Measurements from ENCODE around the gene COPZ1. TPM values are rescaled to one million over a fixed set of nuclear protein-coding genes. Genes with fewer than 3 reads are reported as not detected.
"Not testable (repeated sequence)": the region's sequence is repeated elsewhere in the genome, so short reads cannot be mapped to it uniquely, and the experiment has no call there.

Gene COPZ1
- total RNA-seq, 2 donors from 2014 or later, result 79.2 to 154 TPM

- Histone ChIP-seq H3K4me1 (peaks cover 3 to 67% of the 10 kb centered on the region in 2 donors), H3K27ac (peak within 1 kb of the TSS; percentile 96), H3K9me3 (no peaks in the 10 kb centered on the region), H3K4me3 (peak within 1 kb of the TSS; percentile 75 to 87), H3K36me3 (peaks cover 44% of the 10 kb centered on the region), H3K27me3 (no peaks in the 10 kb centered on the region)
- DNase-seq (ENCODE audit: low spot score), result peak; percentile 99
- TF ChIP-seq CTCF (IDR thresholded peaks at IDR 0.05), result no peak
Measured at GRCh38 chr12:54280468-54281260, 44.3 kb upstream of the COPZ1 start, which contains the start of gene HNRNPA1. HNRNPA1 (plus strand) TSS chr12:54280726; CDS start chr12:54280808, 82 bp downstream.

DNA sequence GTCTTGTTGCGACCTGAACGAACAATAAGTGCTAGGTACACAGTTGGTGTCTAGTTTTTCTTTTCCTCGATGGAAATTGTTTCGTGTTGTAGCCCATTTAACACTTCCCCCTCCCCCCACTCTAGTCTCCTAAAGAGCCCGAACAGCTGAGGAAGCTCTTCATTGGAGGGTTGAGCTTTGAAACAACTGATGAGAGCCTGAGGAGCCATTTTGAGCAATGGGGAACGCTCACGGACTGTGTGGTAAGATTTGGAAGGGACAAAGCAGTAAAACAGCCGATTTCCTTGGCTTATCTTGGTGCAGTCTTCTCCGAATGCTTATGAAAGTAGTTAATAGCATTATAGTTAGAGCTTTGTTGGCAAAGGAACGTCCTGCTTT is 43.7 kb upstream of the COPZ1 start:
- Histone ChIP-seq H3K4me1 (peaks cover 3 to 73% of the 10 kb centered on the region in 2 donors), H3K27ac (peak overlapping the region; percentile 96), H3K4me3 (peak overlapping the region; percentile 75 to 87), H3K36me3 (peaks cover 50% of the 10 kb centered on the region)
- H3K27me3 ChIP-seq; H3K9me3 ChIP-seq; DNase-seq (ENCODE audit: low spot score): not testable (repeated sequence)

DNA sequence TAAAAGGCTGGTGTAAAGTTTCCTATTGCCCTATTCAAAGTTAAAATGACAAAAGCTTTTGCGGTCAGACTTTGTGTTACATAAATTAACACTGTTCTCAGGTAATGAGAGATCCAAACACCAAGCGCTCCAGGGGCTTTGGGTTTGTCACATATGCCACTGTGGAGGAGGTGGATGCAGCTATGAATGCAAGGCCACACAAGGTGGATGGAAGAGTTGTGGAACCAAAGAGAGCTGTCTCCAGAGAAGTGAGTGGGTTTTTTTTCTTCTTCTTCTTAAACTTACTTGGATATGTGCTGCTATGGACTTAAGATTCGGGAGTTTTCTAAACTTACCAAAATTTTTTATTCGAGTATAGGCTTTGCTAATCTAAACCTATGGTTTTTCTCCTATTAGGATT is 43.2 kb upstream of the COPZ1 start:
- H3K27me3 ChIP-seq; DNase-seq (ENCODE audit: low spot score); H3K9me3 ChIP-seq: not testable (repeated sequence)
- Histone ChIP-seq H3K4me3 (peak overlapping the region; percentile 75 to 87), H3K36me3 (peaks cover 54% of the 10 kb centered on the region), H3K4me1 (peaks cover 3 to 77% of the 10 kb centered on the region in 2 donors), H3K27ac (peak overlapping the region; percentile 96)

GRCh38 chr12:54282949-54283593 is 41.9 kb upstream of the COPZ1 start:
- Histone ChIP-seq H3K27me3 (no peaks in the 10 kb centered on the region), H3K36me3 (peaks cover 68% of the 10 kb centered on the region), H3K4me3 (peak overlapping the region; percentile 5 to 12), H3K27ac (no peak overlapping the region), H3K4me1 (peaks cover 3 to 70% of the 10 kb centered on the region in 2 donors), H3K9me3 (no peaks in the 10 kb centered on the region)
- DNase-seq (ENCODE audit: low spot score), result no peak
- no peak for TF ChIP-seq CTCF (IDR thresholded peaks at IDR 0.05)

DNA sequence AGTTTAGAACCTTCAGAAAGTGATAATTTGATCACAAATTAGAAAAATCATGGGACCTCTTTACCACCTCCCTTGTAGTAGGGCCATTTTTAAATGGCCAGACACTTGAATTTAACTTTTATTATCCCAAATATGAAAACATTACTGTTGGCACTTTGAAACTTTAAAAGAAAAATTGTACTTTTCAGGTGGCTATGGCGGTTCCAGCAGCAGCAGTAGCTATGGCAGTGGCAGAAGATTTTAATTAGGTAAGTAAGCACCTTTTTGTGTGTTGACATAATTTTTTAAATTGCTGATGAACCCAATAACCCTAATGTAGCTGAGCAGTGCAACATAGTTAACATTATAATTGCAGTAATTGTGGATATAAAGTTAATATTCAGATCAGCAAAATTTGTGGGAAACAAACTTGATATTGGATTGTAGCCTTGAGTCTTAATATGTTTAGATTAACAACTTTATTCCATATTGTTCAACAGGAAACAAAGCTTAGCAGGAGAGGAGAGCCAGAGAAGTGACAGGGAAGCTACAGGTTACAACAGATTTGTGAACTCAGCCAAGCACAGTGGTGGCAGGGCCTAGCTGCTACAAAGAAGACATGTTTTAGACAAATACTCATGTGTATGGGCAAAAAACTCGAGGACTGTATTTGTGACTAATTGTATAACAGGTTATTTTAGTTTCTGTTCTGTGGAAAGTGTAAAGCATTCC is 40.7 kb upstream of the COPZ1 start:
- not testable (repeated sequence) for H3K27ac ChIP-seq; H3K4me3 ChIP-seq; H3K27me3 ChIP-seq; H3K9me3 ChIP-seq; DNase-seq (ENCODE audit: low spot score)
- Histone ChIP-seq H3K36me3 (peaks cover 76% of the 10 kb centered on the region), H3K4me1 (peaks cover 3 to 60% of the 10 kb centered on the region in 2 donors)

DNA sequence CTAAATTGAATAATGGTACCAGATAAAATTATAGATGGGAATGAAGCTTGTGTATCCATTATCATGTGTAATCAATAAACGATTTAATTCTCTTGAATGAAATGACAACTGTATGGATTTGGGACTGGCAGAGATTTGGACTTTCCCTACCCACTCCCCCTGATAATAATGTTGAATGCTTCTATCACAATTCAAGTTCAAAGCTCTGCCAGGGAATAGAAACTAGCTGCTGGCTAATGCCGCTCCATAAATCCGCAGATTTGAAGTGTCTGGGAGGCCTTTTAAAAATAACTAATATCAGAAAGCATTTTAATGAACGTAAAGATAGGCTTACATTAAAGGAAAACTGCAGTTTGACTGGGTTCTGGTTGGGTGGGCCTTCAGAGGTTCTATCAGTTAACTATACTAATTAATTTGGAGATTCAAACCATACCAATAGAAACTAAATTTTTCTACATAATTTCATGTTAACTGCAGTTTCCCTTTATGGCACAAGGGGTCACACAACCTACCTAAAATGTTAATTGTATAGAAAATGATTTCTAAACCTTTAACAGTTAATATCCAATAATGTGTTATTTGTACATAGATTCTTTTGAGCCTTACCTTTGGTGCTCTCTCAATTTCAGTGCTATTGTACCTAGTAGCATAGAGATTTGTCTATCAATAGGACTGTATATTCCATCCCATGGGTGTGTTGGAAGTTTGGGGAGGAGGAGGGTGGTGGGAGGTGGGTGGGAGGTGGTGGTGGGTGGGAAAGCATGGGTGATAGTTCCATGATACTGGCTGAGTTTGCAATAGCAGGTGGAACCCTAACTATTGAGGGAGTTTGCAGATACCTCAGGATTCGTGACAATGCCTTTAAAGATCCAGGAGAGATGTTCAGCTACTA is 39.5 kb upstream of the COPZ1 start:
- Histone ChIP-seq H3K4me3 (no peak overlapping the region), H3K9me3 (no peaks in the 10 kb centered on the region), H3K4me1 (peaks cover 3 to 60% of the 10 kb centered on the region in 2 donors), H3K36me3 (peaks cover 76% of the 10 kb centered on the region), H3K27ac (no peak overlapping the region), H3K27me3 (no peaks in the 10 kb centered on the region)
- TF ChIP-seq CTCF (IDR thresholded peaks at IDR 0.05), result peak in 1 of 2 donors; percentile 30
- DNase-seq (ENCODE audit: low spot score), result no peak
